T47D (cell line): Measurements from ENCODE around the gene VBP1.

ENCODE experiments used
- DNase-seq, 2 experiments: peaks; one replicate each; pipeline versions ENCODE4 v3.0.0 to v3.0.0-alpha.2; 2011 to 2012; ENCODE audit warnings: low read depth in 1 of 2, low spot score in 1 of 2
- JUND ChIP-seq: IDR thresholded peaks from 2 replicates; pipeline ENCODE4 v1.6.1; 2012; ENCODE audit warnings: low read depth
- in situ Hi-C: cut with HindIII; loops from 2 replicates; pipeline ENCODE4 v1.10.0; 2016; ENCODE audit warnings: low sequenced_read_pairs, low pct_unique_long_range_greater_than_20kb

Gene VBP1

DNA sequence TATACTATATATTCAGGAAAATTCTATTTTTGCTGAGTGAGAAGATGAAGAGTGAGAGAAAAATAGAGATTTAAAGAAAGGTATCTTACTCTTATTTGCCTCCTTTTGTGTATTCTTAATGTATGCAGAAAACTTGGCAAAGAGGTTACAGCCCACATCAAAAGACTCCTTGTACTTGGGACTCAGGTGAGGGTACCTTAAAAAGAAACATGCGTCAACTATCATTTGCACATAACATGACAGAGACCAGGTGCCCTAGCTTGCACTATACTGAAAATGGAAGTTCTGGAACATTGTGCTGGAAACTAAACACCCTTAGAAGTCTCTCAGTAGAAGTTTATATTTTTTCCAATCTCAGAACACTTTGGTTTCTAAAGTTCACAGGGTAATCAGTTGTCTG, 63.6 kb downstream of the VBP1 start:
- TF ChIP-seq JUND: no peak
- in situ Hi-C loops: no loop called here
- no peak for DNase-seq
